Endothelial cell (in vitro differentiated cells): ENCODE results near the gene FNIP2. TPM values are rescaled to one million over a fixed set of nuclear protein-coding genes. Genes with fewer than 3 reads are reported as not detected.

Experiments
- DNase-seq: peaks from one replicate; pipeline ENCODE4 v3.0.0; 2021; ENCODE audit warnings: low spot score
- H3K27ac Mint-ChIP-seq: one replicate; pipeline ENCODE4 v1.8.0; 2021; ENCODE audit warnings: mixed read lengths, inconsistent platforms; ENCODE audit not compliant: unreplicated experiment
- H3K27me3 Mint-ChIP-seq: one replicate; pipeline ENCODE4 v1.8.0; 2021; ENCODE audit warnings: mild to moderate bottlenecking, moderate library complexity, mixed read lengths, inconsistent platforms; ENCODE audit not compliant: unreplicated experiment
- H3K36me3 Mint-ChIP-seq: one replicate; pipeline ENCODE4 v1.8.0; 2021; ENCODE audit warnings: mild to moderate bottlenecking, low read depth, mixed read lengths, inconsistent platforms; ENCODE audit not compliant: unreplicated experiment
- H3K4me1 Mint-ChIP-seq: one replicate; pipeline ENCODE4 v1.8.0; 2021; ENCODE audit warnings: mild to moderate bottlenecking, mixed read lengths, inconsistent platforms; ENCODE audit not compliant: unreplicated experiment
- H3K4me3 Mint-ChIP-seq: one replicate; pipeline ENCODE4 v1.8.0; 2021; ENCODE audit warnings: mild to moderate bottlenecking, mixed read lengths, inconsistent platforms; ENCODE audit not compliant: unreplicated experiment
- H3K9me3 Mint-ChIP-seq: one replicate; pipeline ENCODE4 v1.8.0; 2021; ENCODE audit warnings: mixed read lengths, inconsistent platforms; ENCODE audit not compliant: unreplicated experiment
- total RNA-seq: library from RNA; stranded (reverse); fragmentation: NEBNext Ultra II Directional; extraction: Animal tissue kit (Norgen Biotek cat#: 25700); gene quantifications from one replicate; pipeline ENCODE4 v1.2.1, GENCODE V29; 2021; ENCODE audit not compliant: unreplicated experiment
- TF ChIP-seq, protein P1 (sequence below): fragments of 200-600 bp; sonication (generic); IDR thresholded peaks from one replicate; pipeline ENCODE4 v1.5.0; 2021; ENCODE audit warnings: antibody characterized with exemption; ENCODE audit not compliant: unreplicated experiment

The FNIP2 gene
- total RNA-seq, 1 donor from 2014 or later, result 34.3 TPM

- Mint-ChIP-seq H3K36me3 (peaks cover 15% of the 10 kb centered on the region), H3K4me1 (no peaks in the 10 kb centered on the region), H3K9me3 (no peaks in the 10 kb centered on the region), H3K27ac (no peak overlapping the region), H3K27me3 (no peaks in the 10 kb centered on the region), H3K4me3 (no peak overlapping the region)
- TF ChIP-seq, protein P1, sequence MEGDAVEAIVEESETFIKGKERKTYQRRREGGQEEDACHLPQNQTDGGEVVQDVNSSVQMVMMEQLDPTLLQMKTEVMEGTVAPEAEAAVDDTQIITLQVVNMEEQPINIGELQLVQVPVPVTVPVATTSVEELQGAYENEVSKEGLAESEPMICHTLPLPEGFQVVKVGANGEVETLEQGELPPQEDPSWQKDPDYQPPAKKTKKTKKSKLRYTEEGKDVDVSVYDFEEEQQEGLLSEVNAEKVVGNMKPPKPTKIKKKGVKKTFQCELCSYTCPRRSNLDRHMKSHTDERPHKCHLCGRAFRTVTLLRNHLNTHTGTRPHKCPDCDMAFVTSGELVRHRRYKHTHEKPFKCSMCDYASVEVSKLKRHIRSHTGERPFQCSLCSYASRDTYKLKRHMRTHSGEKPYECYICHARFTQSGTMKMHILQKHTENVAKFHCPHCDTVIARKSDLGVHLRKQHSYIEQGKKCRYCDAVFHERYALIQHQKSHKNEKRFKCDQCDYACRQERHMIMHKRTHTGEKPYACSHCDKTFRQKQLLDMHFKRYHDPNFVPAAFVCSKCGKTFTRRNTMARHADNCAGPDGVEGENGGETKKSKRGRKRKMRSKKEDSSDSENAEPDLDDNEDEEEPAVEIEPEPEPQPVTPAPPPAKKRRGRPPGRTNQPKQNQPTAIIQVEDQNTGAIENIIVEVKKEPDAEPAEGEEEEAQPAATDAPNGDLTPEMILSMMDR, result no peak
- DNase-seq, result no peak
These were observed 89.1 kb downstream of the FNIP2 start for GRCh38 chr4:158857951-158858350.

DNA sequence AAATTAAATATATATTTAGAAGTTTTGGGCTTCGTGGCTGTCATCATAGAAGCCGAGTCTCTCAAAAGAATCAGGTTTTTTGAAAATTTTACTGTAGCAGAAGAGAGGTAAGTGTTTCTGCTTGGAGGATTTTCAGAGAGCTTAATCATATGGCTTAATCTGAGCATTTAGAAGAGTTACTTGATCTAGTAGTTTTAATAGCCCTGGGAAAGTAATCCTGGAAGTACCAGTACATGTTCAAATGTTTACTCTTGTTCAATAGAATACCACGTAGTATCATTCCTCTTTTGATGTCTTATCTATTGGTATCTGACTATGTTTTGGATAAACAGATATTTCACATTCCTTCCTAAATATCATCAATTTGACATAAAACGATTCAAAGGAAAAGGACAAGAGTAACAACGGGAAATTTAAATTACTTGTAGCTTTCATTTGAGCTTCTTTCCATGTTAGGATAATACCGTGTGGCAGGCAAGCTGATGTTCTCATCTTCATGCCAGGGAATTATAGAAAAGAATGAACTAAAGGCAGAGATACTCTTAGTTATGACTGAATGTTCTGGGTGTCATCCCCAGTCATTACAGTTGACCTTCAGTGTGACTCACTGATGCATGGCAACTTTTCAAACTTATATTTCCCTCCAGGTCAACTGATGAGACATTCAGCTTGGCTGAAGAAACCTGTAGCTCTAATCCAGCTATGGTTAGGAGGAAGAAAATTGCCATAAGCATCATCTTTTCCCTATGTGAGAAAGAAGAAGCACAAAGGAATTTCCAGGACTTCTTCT is 89.8 kb downstream of the FNIP2 start:
- Mint-ChIP-seq H3K4me1 (no peaks in the 10 kb centered on the region), H3K27ac (no peak overlapping the region), H3K4me3 (no peak overlapping the region), H3K36me3 (peaks cover 15% of the 10 kb centered on the region), H3K27me3 (no peaks in the 10 kb centered on the region), H3K9me3 (no peaks in the 10 kb centered on the region)
- no peak for DNase-seq
- TF ChIP-seq, protein P1, result no peak

DNA sequence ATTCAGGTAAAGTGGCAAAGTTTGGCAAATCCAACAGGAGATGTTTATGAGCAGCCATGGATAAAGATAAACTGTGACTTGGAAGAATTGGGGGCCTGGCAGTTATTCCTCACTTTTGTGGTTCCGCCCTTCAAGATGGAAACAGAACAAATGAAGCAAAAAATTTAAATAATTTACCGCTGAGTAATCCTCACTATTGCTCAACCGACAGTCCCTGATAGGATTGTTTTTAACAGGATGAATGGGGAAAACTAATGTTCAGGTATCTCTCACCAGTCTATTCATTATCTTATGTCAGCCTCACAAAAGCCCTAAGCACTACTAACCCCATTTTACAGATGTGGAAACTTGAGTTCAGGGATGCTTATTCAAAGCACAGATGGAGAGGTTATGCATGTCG is 90.8 kb downstream of the FNIP2 start:
- TF ChIP-seq, protein P1, result no peak
- no peaks in the 10 kb centered on the region for H3K27me3 Mint-ChIP-seq
- no peak for DNase-seq
- no peaks in the 10 kb centered on the region for H3K9me3 Mint-ChIP-seq
- peaks cover 4% of the 10 kb centered on the region for H3K4me1 Mint-ChIP-seq
- H3K27ac Mint-ChIP-seq, result no peak overlapping the region
- no peak overlapping the region for H3K4me3 Mint-ChIP-seq
- H3K36me3 Mint-ChIP-seq, result peaks cover 17% of the 10 kb centered on the region

DNA sequence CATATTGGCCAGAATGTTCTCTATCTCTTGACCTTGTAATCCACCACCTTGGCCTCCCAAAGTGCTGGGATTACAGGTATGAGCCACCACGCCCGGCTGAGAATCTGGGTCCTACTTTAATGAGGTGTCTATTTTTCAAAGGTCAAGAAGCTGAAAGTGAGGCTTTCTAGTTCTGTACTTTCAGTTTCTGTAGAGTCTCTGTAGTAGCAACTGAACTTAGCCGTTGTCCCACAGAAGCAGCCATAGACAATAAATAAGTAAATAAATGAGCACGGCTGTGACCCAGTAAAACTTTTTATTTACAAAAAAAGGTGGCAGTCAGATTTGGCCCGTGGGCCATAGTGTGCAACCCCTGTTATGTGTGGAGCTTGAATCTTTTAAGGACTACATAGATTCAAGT is 92.0 kb downstream of the FNIP2 start:
- no peak for DNase-seq
- peaks cover 19% of the 10 kb centered on the region for H3K36me3 Mint-ChIP-seq
- TF ChIP-seq, protein P1, result no peak
- H3K4me3 Mint-ChIP-seq, result no peak overlapping the region
- peaks cover 8% of the 10 kb centered on the region for H3K4me1 Mint-ChIP-seq
- H3K27me3 Mint-ChIP-seq, result no peaks in the 10 kb centered on the region
- no peaks in the 10 kb centered on the region for H3K9me3 Mint-ChIP-seq
- H3K27ac Mint-ChIP-seq, result no peak overlapping the region

DNA sequence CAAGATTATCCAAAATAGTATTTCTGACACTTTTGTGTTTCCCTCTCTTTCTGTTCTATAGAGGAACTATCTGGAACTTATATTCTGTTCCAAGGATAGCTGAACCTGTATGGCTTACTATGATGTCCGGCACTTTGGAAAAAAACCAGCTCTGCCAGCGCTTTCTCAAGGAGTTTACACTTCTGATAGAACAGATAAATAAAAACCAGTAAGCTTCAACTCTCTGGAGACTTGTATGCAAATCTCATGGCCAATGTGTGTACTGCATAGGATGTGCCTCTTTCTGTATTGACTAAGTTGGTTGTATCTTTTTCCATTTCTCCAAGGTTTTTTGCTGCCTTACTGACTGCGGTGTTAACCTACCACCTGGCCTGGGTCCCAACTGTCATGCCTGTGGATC is 92.5 kb downstream of the FNIP2 start:
- no peaks in the 10 kb centered on the region for H3K27me3 Mint-ChIP-seq

More for the DNA sequence above, 92.5 kb downstream of the FNIP2 start:
- Mint-ChIP-seq H3K4me1 (peaks cover 8% of the 10 kb centered on the region), H3K4me3 (no peak overlapping the region), H3K27ac (no peak overlapping the region), H3K9me3 (no peaks in the 10 kb centered on the region), H3K36me3 (peaks cover 19% of the 10 kb centered on the region)
- no peak for DNase-seq
- TF ChIP-seq, protein P1, result no peak
